K562 (cell line): ENCODE measurements around the gene TP73. TPM values are rescaled to one million over a fixed set of nuclear protein-coding genes. Genes with fewer than 3 reads are reported as not detected.
A peak's percentile ranks its signal among the peaks of the same experiment; 100 is the strongest.

Source experiments
- CEBPB ChIP-seq: fragments of 450-650 bp; IDR thresholded peaks from 2 replicates; pipeline ENCODE4 v1.6.1; 2016; ENCODE audit warnings: missing genetic modification characterization, missing compliant biosample characterization
- EGR1 ChIP-seq: fragments of 450-650 bp; conservative IDR thresholded peaks from 2 replicates; pipeline ENCODE4 v1.6.1; 2017; ENCODE audit warnings: mild to moderate bottlenecking
- EP300 ChIP-seq: IDR thresholded peaks from 2 replicates; pipeline ENCODE4 v1.6.1; 2012; ENCODE audit warnings: low read length, improper control_type of control experiment
- FIP1L1 ChIP-seq: fragments of 200-400 bp; formaldehyde crosslinking; IDR thresholded peaks from 2 replicates; pipeline ENCODE4 v1.6.1; 2018; ENCODE audit warnings: mild to moderate bottlenecking, low read depth, low read length; ENCODE audit not compliant: poor library complexity, severe bottlenecking
- HES1 ChIP-seq: fragments of 450-650 bp; IDR thresholded peaks from 2 replicates; pipeline ENCODE4 v1.6.1; 2016; ENCODE audit warnings: low read depth, mild to moderate bottlenecking, moderate library complexity
- MCM7 ChIP-seq, 2 experiments: fragments of 450-650 bp; IDR thresholded peaks; 2 replicates each; pipeline ENCODE4 v1.6.1; 2016 to 2018
- MTA2 ChIP-seq: fragments of 450-650 bp; IDR thresholded peaks from 2 replicates; pipeline ENCODE4 v1.6.1; 2016; ENCODE audit warnings: low read depth
- MXI1 ChIP-seq: IDR thresholded peaks from 2 replicates; pipeline ENCODE4 v1.6.1; 2011; ENCODE audit warnings: low read depth, mild to moderate bottlenecking, improper control_type of control experiment, low read length
- NFRKB ChIP-seq: fragments of 450-650 bp; IDR thresholded peaks from 2 replicates; pipeline ENCODE4 v1.6.1; 2016; ENCODE audit warnings: low read depth
- NR0B1 ChIP-seq: fragments of 450-650 bp; IDR thresholded peaks from one replicate; pipeline ENCODE4 v1.6.1; 2018; ENCODE audit warnings: mild to moderate bottlenecking, moderate library complexity; ENCODE audit not compliant: partially characterized antibody
- PHF8 ChIP-seq: fragments of 200-600 bp; sonication (generic); IDR thresholded peaks from 2 replicates; pipeline ENCODE4 v1.6.1; 2012; ENCODE audit warnings: mixed run types, mild to moderate bottlenecking, inconsistent platforms, low read length, moderate library complexity, borderline replicate concordance
- RBM14 ChIP-seq: fragments of 200-400 bp; formaldehyde crosslinking; IDR thresholded peaks from 2 replicates; pipeline ENCODE4 v1.6.1; 2018; ENCODE audit warnings: low read depth, mild to moderate bottlenecking, low read length, moderate library complexity, borderline replicate concordance; ENCODE audit not compliant: insufficient read depth
- RBM22 ChIP-seq: fragments of 200-400 bp; formaldehyde crosslinking; IDR thresholded peaks from 2 replicates; pipeline ENCODE4 v1.6.1; 2018; ENCODE audit warnings: low read length, low read depth; ENCODE audit not compliant: poor library complexity, severe bottlenecking
- RCOR1 ChIP-seq, 2 experiments: IDR thresholded peaks; 2 replicates each; pipeline ENCODE4 v1.6.1; 2012; ENCODE audit warnings: low read depth in 2 of 2, low read length in 2 of 2, borderline replicate concordance in 1 of 2, improper control_type of control experiment in 1 of 2
- ZNF354B ChIP-seq: fragments of 250-450 bp; sonication (Bioruptor Pico); IDR thresholded peaks from 2 replicates; pipeline ENCODE4 v1.4.0; 2020
- ZNF518B ChIP-seq: fragments of 250-450 bp; sonication (Bioruptor Pico); IDR thresholded peaks from 2 replicates; pipeline ENCODE4 v1.5.0; 2021; ENCODE audit warnings: mild to moderate bottlenecking, moderate library complexity
- ZNF785 ChIP-seq: fragments of 250-450 bp; sonication (Bioruptor Pico); IDR thresholded peaks from 2 replicates; pipeline ENCODE4 v1.4.0; 2020; ENCODE audit warnings: mild to moderate bottlenecking
- polyA plus RNA-seq, 8 experiments: library from polyadenylated mRNA; depleted of rRNA in 4 of 8; stranded (reverse) in 5 of 8; unstranded in 3 of 8; fragments of >200 nt; fragmentation: Nextera tagmentation in 2 of 8; fragmentation: Illumina TruSeq in 1 of 8; extraction: Ambion mirVana in 2 of 8; extraction: Trizol in 1 of 8; gene quantifications; 2 replicates each; pipeline versions ENCODE4 v1.2.1 to v1.2.3, GENCODE V29; 2011 to 2014; ENCODE audit warnings: inconsistent platforms in 1 of 8, missing spikeins in 1 of 8
- total RNA-seq, 7 experiments: library from RNA; depleted of rRNA in 6 of 7; stranded (reverse); fragments of >200 nt in 6 of 7; fragmentation: Illumina TruSeq in 2 of 7; extraction: Trizol in 2 of 7; gene quantifications; 2 replicates each; pipeline versions ENCODE4 v1.2.1 to v1.2.3, GENCODE V29; 2011 to 2021; ENCODE audit warnings: low replicate concordance in 1 of 7
- TF ChIP-seq, protein P1 (sequence below), 2 experiments: fragments of 450-650 bp; IDR thresholded peaks; 2 replicates each; pipeline ENCODE4 v1.6.1; 2018; ENCODE audit warnings: mild to moderate bottlenecking in 2 of 2, low read depth in 1 of 2; ENCODE audit not compliant: partially characterized antibody in 2 of 2

TP73 gene
- total and polyA plus RNA-seq, 9 of the 15 experiments (the other 6 are each of a cell fraction or from before 2014, with no cell fraction given), result 0.07 to 1.6 (median 0.40) TPM; not detected in 2

GRCh38 chr1:3624200-3625136 is 27.8 kb upstream of the TP73 start, which contains the start of gene TPRG1L (continued):
- TF ChIP-seq, protein P1, sequence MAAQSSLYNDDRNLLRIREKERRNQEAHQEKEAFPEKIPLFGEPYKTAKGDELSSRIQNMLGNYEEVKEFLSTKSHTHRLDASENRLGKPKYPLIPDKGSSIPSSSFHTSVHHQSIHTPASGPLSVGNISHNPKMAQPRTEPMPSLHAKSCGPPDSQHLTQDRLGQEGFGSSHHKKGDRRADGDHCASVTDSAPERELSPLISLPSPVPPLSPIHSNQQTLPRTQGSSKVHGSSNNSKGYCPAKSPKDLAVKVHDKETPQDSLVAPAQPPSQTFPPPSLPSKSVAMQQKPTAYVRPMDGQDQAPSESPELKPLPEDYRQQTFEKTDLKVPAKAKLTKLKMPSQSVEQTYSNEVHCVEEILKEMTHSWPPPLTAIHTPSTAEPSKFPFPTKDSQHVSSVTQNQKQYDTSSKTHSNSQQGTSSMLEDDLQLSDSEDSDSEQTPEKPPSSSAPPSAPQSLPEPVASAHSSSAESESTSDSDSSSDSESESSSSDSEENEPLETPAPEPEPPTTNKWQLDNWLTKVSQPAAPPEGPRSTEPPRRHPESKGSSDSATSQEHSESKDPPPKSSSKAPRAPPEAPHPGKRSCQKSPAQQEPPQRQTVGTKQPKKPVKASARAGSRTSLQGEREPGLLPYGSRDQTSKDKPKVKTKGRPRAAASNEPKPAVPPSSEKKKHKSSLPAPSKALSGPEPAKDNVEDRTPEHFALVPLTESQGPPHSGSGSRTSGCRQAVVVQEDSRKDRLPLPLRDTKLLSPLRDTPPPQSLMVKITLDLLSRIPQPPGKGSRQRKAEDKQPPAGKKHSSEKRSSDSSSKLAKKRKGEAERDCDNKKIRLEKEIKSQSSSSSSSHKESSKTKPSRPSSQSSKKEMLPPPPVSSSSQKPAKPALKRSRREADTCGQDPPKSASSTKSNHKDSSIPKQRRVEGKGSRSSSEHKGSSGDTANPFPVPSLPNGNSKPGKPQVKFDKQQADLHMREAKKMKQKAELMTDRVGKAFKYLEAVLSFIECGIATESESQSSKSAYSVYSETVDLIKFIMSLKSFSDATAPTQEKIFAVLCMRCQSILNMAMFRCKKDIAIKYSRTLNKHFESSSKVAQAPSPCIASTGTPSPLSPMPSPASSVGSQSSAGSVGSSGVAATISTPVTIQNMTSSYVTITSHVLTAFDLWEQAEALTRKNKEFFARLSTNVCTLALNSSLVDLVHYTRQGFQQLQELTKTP (IDR thresholded peaks at IDR 0.05; ENCODE audit: low read depth in 1 of 2, partially characterized antibody in 2 of 2), result no peak
- no peak for TF ChIP-seq NFRKB
- TF ChIP-seq CEBPB (tag), result peak; percentile 64
- no peak for TF ChIP-seq HES1
- no peak for TF ChIP-seq MTA2
- no peak for TF ChIP-seq RBM22
- no peak for TF ChIP-seq EGR1
- peak; percentile 72; the same call in 1 of the 2 replicates for TF ChIP-seq PHF8
- TF ChIP-seq ZNF785, result no peak
- no peak for TF ChIP-seq MCM7 (IDR thresholded peaks at IDR 0.05)
- 0 out of 4 replicates have a peak, but pooled peaks of 1 of the 2 experiments have one; percentile 9 for TF ChIP-seq RCOR1 (IDR thresholded peaks at IDR 0.05; ENCODE audit: borderline replicate concordance in 1 of 2, low read depth in 2 of 2, low read length in 2 of 2)
- no peak for TF ChIP-seq NR0B1
- no peak; the same call in 1 of the 2 replicates for TF ChIP-seq EP300
- TF ChIP-seq MXI1, result no peak
- no peak for TF ChIP-seq FIP1L1
- TF ChIP-seq RBM14, result no peak
- TF ChIP-seq ZNF354B (CRISPR knock-in tag), result no peak
- no peak for TF ChIP-seq ZNF518B (CRISPR knock-in tag)
